H9 (cell line): ENCODE measurements around the gene MROH2A. TPM values are rescaled to one million over a fixed set of nuclear protein-coding genes. Genes with fewer than 3 reads are reported as not detected.

Experiments
- DNase-seq: peaks from one replicate; pipeline ENCODE4 v3.0.0-alpha.2; 2017
- H2AFZ ChIP-seq: one replicate; pipeline ENCODE4 v1.6.1; 2013; ENCODE audit warnings: mild to moderate bottlenecking, low read length, control low read depth, moderate library complexity
- H2AK5ac ChIP-seq: 2 replicates; pipeline ENCODE4 v1.6.1; 2013; ENCODE audit warnings: low read length, control low read depth, mixed read lengths; ENCODE audit not compliant: insufficient read length
- H2BK120ac ChIP-seq: one replicate; pipeline ENCODE4 v1.6.1; 2013; ENCODE audit warnings: low read depth, mild to moderate bottlenecking, low read length, control low read depth, inconsistent platforms; ENCODE audit not compliant: poor library complexity, severe bottlenecking
- H2BK12ac ChIP-seq: 2 replicates; pipeline ENCODE4 v1.6.1; 2013; ENCODE audit warnings: low read length, control low read depth, mixed read lengths, low read depth; ENCODE audit not compliant: insufficient read length
- H2BK15ac ChIP-seq: 2 replicates; pipeline ENCODE4 v1.6.1; 2013; ENCODE audit warnings: low read depth, low read length, control low read depth
- H2BK20ac ChIP-seq: one replicate; pipeline ENCODE4 v1.6.1; 2013; ENCODE audit warnings: low read depth, mild to moderate bottlenecking, low read length, control low read depth, inconsistent platforms; ENCODE audit not compliant: poor library complexity, severe bottlenecking
- H2BK5ac ChIP-seq: 2 replicates; pipeline ENCODE4 v1.6.1; 2013; ENCODE audit warnings: low read length, control low read depth, mixed read lengths; ENCODE audit not compliant: insufficient read length
- H3K14ac ChIP-seq: 2 replicates; pipeline ENCODE4 v1.6.1; 2013; ENCODE audit warnings: low read length, control low read depth; ENCODE audit not compliant: insufficient read depth
- H3K18ac ChIP-seq: 2 replicates; pipeline ENCODE4 v1.6.1; 2013; ENCODE audit warnings: low read depth, mild to moderate bottlenecking, mixed read lengths, low read length, control low read depth; ENCODE audit not compliant: insufficient read length
- H3K23ac ChIP-seq: 2 replicates; pipeline ENCODE4 v1.6.1; 2013; ENCODE audit warnings: low read length, control low read depth, mixed read lengths, low read depth; ENCODE audit not compliant: insufficient read length
- H3K23me2 ChIP-seq: 2 replicates; pipeline ENCODE4 v1.6.1; 2013; ENCODE audit warnings: low read depth, mild to moderate bottlenecking, mixed read lengths, low read length, control low read depth; ENCODE audit not compliant: insufficient read length, poor library complexity, severe bottlenecking
- H3K27ac ChIP-seq: 2 replicates; pipeline ENCODE4 v1.5.1; 2013; ENCODE audit warnings: low read length, control low read depth, mixed read lengths, low read depth; ENCODE audit not compliant: insufficient read length
- H3K27me3 ChIP-seq: 2 replicates; pipeline ENCODE4 v1.6.1; 2013; ENCODE audit warnings: low read length, control low read depth, inconsistent platforms; ENCODE audit not compliant: insufficient read depth
- H3K4ac ChIP-seq: 2 replicates; pipeline ENCODE4 v1.6.1; 2013; ENCODE audit warnings: low read depth, mild to moderate bottlenecking, control low read depth, inconsistent platforms, low read length, moderate library complexity
- H3K4me1 ChIP-seq: 2 replicates; pipeline ENCODE4 v1.6.1; 2013; ENCODE audit warnings: low read length, control low read depth, inconsistent platforms; ENCODE audit not compliant: insufficient read depth
- H3K4me2 ChIP-seq: 2 replicates; pipeline ENCODE4 v1.6.1; 2013; ENCODE audit warnings: low read length, control low read depth, mixed read lengths; ENCODE audit not compliant: insufficient read length, insufficient read depth
- H3K56ac ChIP-seq: 2 replicates; pipeline ENCODE4 v1.6.1; 2013; ENCODE audit warnings: low read depth, mild to moderate bottlenecking, mixed read lengths, low read length, control low read depth; ENCODE audit not compliant: insufficient read length
- H3K79me1 ChIP-seq: 2 replicates; pipeline ENCODE4 v1.6.1; 2013; ENCODE audit warnings: low read depth, mild to moderate bottlenecking, moderate library complexity, low read length, control low read depth, inconsistent platforms; ENCODE audit not compliant: insufficient read depth, poor library complexity, severe bottlenecking
- H3K79me2 ChIP-seq: 2 replicates; pipeline ENCODE4 v1.6.1; 2013; ENCODE audit warnings: low read length, control low read depth, inconsistent platforms; ENCODE audit not compliant: insufficient read depth
- H3K9ac ChIP-seq: 2 replicates; pipeline ENCODE4 v1.6.1; 2013; ENCODE audit warnings: low read length, control low read depth, mixed read lengths; ENCODE audit not compliant: insufficient read length; ENCODE audit errors: extremely low read depth
- H3K9me3 ChIP-seq: one replicate; pipeline ENCODE4 v1.6.1; 2013; ENCODE audit warnings: low read depth, low read length, inconsistent platforms; ENCODE audit not compliant: control insufficient read depth
- H3T11ph ChIP-seq: one replicate; pipeline ENCODE4 v1.6.1; 2013; ENCODE audit warnings: mild to moderate bottlenecking, low read length, control low read depth, inconsistent platforms
- H4K20me1 ChIP-seq: one replicate; pipeline ENCODE4 v1.6.1; 2013; ENCODE audit not compliant: control insufficient read depth, insufficient read length, insufficient read depth
- H4K5ac ChIP-seq: 2 replicates; pipeline ENCODE4 v1.6.1; 2013; ENCODE audit warnings: low read depth, mild to moderate bottlenecking, mixed read lengths, low read length, control low read depth; ENCODE audit not compliant: insufficient read length
- H4K8ac ChIP-seq: replicated peaks from 2 replicates; pipeline ENCODE4 v1.6.1; 2013; ENCODE audit warnings: low read length, control low read depth, mixed read lengths, low read depth; ENCODE audit not compliant: insufficient read length
- H4K91ac ChIP-seq: 2 replicates; pipeline ENCODE4 v1.6.1; 2013; ENCODE audit warnings: low read depth, mild to moderate bottlenecking, moderate library complexity, mixed read lengths, low read length, control low read depth; ENCODE audit not compliant: insufficient read length
- H3K27ac Mint-ChIP-seq, 3 experiments: 2 replicates in 2 of 3; 3 replicates in 1 of 3; pipeline ENCODE4 v1.8.0; 2020 to 2021; ENCODE audit warnings: mixed read lengths in 3 of 3, mild to moderate bottlenecking in 1 of 3, moderate library complexity in 1 of 3
- H3K27me3 Mint-ChIP-seq: 2 replicates; pipeline ENCODE4 v1.8.0; 2021; ENCODE audit warnings: low read depth, mild to moderate bottlenecking, moderate library complexity, mixed read lengths
- H3K36me3 Mint-ChIP-seq, 3 experiments: 2 replicates in 2 of 3; 3 replicates in 1 of 3; pipeline ENCODE4 v1.8.0; 2020 to 2021; ENCODE audit warnings: low read depth in 3 of 3, mixed read lengths in 3 of 3; ENCODE audit not compliant: insufficient read depth in 1 of 3
- H3K4me1 Mint-ChIP-seq, 2 experiments: 2 replicates each; pipeline ENCODE4 v1.8.0; 2020; ENCODE audit warnings: mixed read lengths in 2 of 2
- H3K4me3 Mint-ChIP-seq, 2 experiments: 2 replicates in 1 of 2; 3 replicates in 1 of 2; pipeline ENCODE4 v1.8.0; 2020 to 2021; ENCODE audit warnings: mild to moderate bottlenecking in 2 of 2, mixed read lengths in 2 of 2, moderate library complexity in 1 of 2
- H3K9me3 Mint-ChIP-seq, 2 experiments: 2 replicates in 1 of 2; 3 replicates in 1 of 2; pipeline ENCODE4 v1.8.0; 2020; ENCODE audit warnings: mild to moderate bottlenecking in 2 of 2, mixed read lengths in 2 of 2, moderate library complexity in 1 of 2
- CTCF ChIP-seq: fragments of 200-600 bp; sonication (generic); conservative IDR thresholded peaks from 3 replicates; pipeline ENCODE4 v1.8.0; 2021; ENCODE audit warnings: antibody characterized with exemption, mild to moderate bottlenecking
- WGBS: extraction: QIAGEN DNeasy Blood & Tissue Kit; methylation state at CpG from one replicate; pipeline ENCODE4 v1.1.7; 2013; ENCODE audit warnings: missing lambda C conversion rate, low lambda C conversion rate, mixed read lengths; ENCODE audit not compliant: insufficient read length; ENCODE audit errors: extremely low coverage; 5-methylcytosine and 5-hydroxymethylcytosine counted together
- total RNA-seq: library from RNA; stranded (reverse); gene quantifications from 2 replicates; pipeline ENCODE4 v1.2.1, GENCODE V29; 2021

Gene MROH2A
- total RNA-seq, 1 experiment from 2014 or later: not detected

GRCh38 chr2:233818639-233819621, 40.8 kb downstream of the MROH2A start:
- Mint-ChIP-seq H3K4me3 (no peak overlapping the region), H3K27me3 (peaks cover 1% of the 10 kb centered on the region; the same call in 1 of the 2 replicates)
- no peak overlapping the region for H3K4me2 ChIP-seq

More at GRCh38 chr2:233818639-233819621, 40.8 kb downstream of the MROH2A start:
- Histone ChIP-seq H3K27me3 (no peaks in the 10 kb centered on the region), H2AK5ac (no peak overlapping the region), H2BK5ac (no peak overlapping the region), H3K4ac (no peak overlapping the region), H2BK15ac (no peak overlapping the region), H2BK12ac (no peak overlapping the region), H2BK20ac (no peak overlapping the region), H3K23ac (no peak overlapping the region), H4K20me1 (no peaks in the 10 kb centered on the region), H3K79me2 (no peaks in the 10 kb centered on the region), H2BK120ac (no peak overlapping the region), H4K8ac (no peak overlapping the region), H3T11ph (no peak overlapping the region), H3K4me1 (no peaks in the 10 kb centered on the region), H3K79me1 (no peaks in the 10 kb centered on the region), H2AFZ (no peak overlapping the region), H3K18ac (no peak overlapping the region), H3K23me2 (no peaks in the 10 kb centered on the region), H3K9me3 (no peaks in the 10 kb centered on the region), H4K5ac (no peak overlapping the region), H3K9ac (no peak overlapping the region), H4K91ac (no peak overlapping the region), H3K27ac (no peak overlapping the region), H3K14ac (no peak overlapping the region; the same call in 1 of the 2 replicates), H3K56ac (no peak overlapping the region)
- no peaks in the 10 kb centered on the region; a peak in 1 of 5 replicates for H3K9me3 Mint-ChIP-seq
- no CpG with 5 or more reads among the region's 17 CpGs for WGBS
- TF ChIP-seq CTCF: no peak
- DNase-seq: no peak
- no peaks in the 10 kb centered on the region for H3K36me3 Mint-ChIP-seq
- no peak overlapping the region for H3K27ac Mint-ChIP-seq
- H3K4me1 Mint-ChIP-seq: no peaks in the 10 kb centered on the region
